Vagina (tissue), 2 donors: Measurements from ENCODE around the gene PSMC2.

Experiments
- POLR2A ChIP-seq, 2 donors: fragments of 450-650 bp; IDR thresholded peaks; one replicate each; pipeline ENCODE4 v1.6.1; 2017; ENCODE audit warnings: antibody characterized with exemption in 2 of 2, mild to moderate bottlenecking in 2 of 2, moderate library complexity in 2 of 2
- POLR2AphosphoS5 ChIP-seq, 2 donors: sonication (generic); formaldehyde crosslinking; IDR thresholded peaks; one replicate each; pipeline ENCODE4 v1.9.0; 2017; ENCODE audit warnings: antibody characterized with exemption in 2 of 2, mild to moderate bottlenecking in 2 of 2, low read depth in 1 of 2; ENCODE audit not compliant: insufficient read depth in 1 of 2
- TF ChIP-seq, protein P1 (sequence below), 3 experiments: fragments of 450-650 bp in 2 of 3; fragments of 200-600 bp in 1 of 3; sonication (generic) in 1 of 3; IDR thresholded peaks; one replicate each; pipeline ENCODE4 v1.5.1; 2017 to 2019; ENCODE audit warnings: antibody characterized with exemption in 3 of 3, mild to moderate bottlenecking in 2 of 3, moderate library complexity in 2 of 3

DNA sequence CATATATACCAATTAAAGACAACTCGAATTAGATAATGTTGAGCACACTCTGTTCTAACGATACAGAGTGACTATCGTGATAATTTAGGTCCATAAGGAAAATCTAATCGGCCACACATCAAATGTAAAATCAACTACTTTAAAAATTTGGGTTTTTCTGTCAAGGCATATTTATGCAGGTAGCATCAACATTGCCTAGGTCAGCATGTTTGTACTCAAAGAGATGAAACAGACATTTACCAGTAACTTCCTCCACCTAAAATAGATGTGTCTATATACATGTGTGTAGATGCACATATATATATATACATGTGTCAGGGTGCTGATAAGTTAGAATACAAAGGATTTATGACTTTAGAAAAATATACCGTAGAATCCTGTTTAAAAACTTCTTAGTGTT, 22.0 kb downstream of the PSMC2 start:
- TF ChIP-seq, protein P1, sequence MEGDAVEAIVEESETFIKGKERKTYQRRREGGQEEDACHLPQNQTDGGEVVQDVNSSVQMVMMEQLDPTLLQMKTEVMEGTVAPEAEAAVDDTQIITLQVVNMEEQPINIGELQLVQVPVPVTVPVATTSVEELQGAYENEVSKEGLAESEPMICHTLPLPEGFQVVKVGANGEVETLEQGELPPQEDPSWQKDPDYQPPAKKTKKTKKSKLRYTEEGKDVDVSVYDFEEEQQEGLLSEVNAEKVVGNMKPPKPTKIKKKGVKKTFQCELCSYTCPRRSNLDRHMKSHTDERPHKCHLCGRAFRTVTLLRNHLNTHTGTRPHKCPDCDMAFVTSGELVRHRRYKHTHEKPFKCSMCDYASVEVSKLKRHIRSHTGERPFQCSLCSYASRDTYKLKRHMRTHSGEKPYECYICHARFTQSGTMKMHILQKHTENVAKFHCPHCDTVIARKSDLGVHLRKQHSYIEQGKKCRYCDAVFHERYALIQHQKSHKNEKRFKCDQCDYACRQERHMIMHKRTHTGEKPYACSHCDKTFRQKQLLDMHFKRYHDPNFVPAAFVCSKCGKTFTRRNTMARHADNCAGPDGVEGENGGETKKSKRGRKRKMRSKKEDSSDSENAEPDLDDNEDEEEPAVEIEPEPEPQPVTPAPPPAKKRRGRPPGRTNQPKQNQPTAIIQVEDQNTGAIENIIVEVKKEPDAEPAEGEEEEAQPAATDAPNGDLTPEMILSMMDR (IDR thresholded peaks at IDR 0.05): no peak
- TF ChIP-seq POLR2AphosphoS5 (IDR thresholded peaks at IDR 0.05; ENCODE audit: insufficient read depth in 1 of 2, low read depth in 1 of 2): no peak
- TF ChIP-seq POLR2A (IDR thresholded peaks at IDR 0.05): no peak
